Right hindlimb (tissue), 1 donor: ENCODE results near the gene KLK3.
"Not testable (repeated sequence)": the region's sequence is repeated elsewhere in the genome, so short reads cannot be mapped to it uniquely, and the experiment has no call there.

ENCODE experiments used
- DNase-seq: peaks from one replicate; pipeline ENCODE4 v3.0.0-alpha.2; 2018

KLK3 gene

GRCh38 chr19:50854636-50855410 lies at the start of gene KLK3:
Gene KLK3 (plus strand): TSS chr19:50854915. CDS start chr19:50854956, 41 bp downstream.
- no peak for DNase-seq

- DNase-seq, result no peak
Measured at GRCh38 chr19:50808856-50809255, 45.9 kb upstream of the KLK3 start.

GRCh38 chr19:50811622-50812238 lies 43.0 kb upstream of the KLK3 start:
- DNase-seq, result not testable (repeated sequence)

GRCh38 chr19:50812474-50812873 lies 42.2 kb upstream of the KLK3 start:
- no peak for DNase-seq

- DNase-seq, result no peak
Measured at GRCh38 chr19:50814883-50815282, 39.8 kb upstream of the KLK3 start.

- no peak for DNase-seq
Measured at GRCh38 chr19:50815439-50815838, 39.3 kb upstream of the KLK3 start.

- DNase-seq, result no peak
Measured at GRCh38 chr19:50817941-50818858, 36.5 kb upstream of the KLK3 start.

GRCh38 chr19:50818859-50819472 lies 35.7 kb upstream of the KLK3 start:
- DNase-seq, result no peak

GRCh38 chr19:50819636-50820035 lies 35.1 kb upstream of the KLK3 start:
- DNase-seq, result no peak

- DNase-seq, result no peak
Measured at GRCh38 chr19:50820086-50820485, 34.6 kb upstream of the KLK3 start.

GRCh38 chr19:50820549-50821247 lies 34.0 kb upstream of the KLK3 start:
- no peak for DNase-seq

- no peak for DNase-seq
Measured at GRCh38 chr19:50821248-50821612, 33.5 kb upstream of the KLK3 start.

- DNase-seq, result no peak
Measured at GRCh38 chr19:50821622-50822021, 33.1 kb upstream of the KLK3 start.

GRCh38 chr19:50822661-50823208 lies 32.0 kb upstream of the KLK3 start:
- DNase-seq, result no peak

- no peak for DNase-seq
Measured at GRCh38 chr19:50823389-50824042, 31.2 kb upstream of the KLK3 start, which contains the start of gene KLK1. Gene KLK1 (minus strand): TSS chr19:50823787. CDS start chr19:50823748, 39 bp downstream.

GRCh38 chr19:50826492-50827240 lies 28.0 kb upstream of the KLK3 start:
- no peak for DNase-seq

GRCh38 chr19:50827476-50827875 lies 27.2 kb upstream of the KLK3 start:
- DNase-seq, result no peak

- DNase-seq, result no peak
Measured at GRCh38 chr19:50829801-50830200, 24.9 kb upstream of the KLK3 start.

- DNase-seq, result no peak
Measured at GRCh38 chr19:50830266-50831025, 24.3 kb upstream of the KLK3 start.

GRCh38 chr19:50831026-50831396 lies 23.7 kb upstream of the KLK3 start:
- no peak for DNase-seq
